HL-60 (cell line): Measurements from ENCODE around the gene NUFIP2.

Source experiments
- CTCF ChIP-seq: IDR thresholded peaks from one replicate; pipeline ENCODE4 v1.5.1; 2011; ENCODE audit warnings: low read length, control low read depth, inconsistent platforms; ENCODE audit not compliant: insufficient read depth
- POLR2AphosphoS5 ChIP-seq: IDR thresholded peaks from 2 replicates; pipeline ENCODE4 v1.6.1; 2012; ENCODE audit warnings: low read depth
- REST ChIP-seq: IDR thresholded peaks from 2 replicates; pipeline ENCODE4 v1.6.1; 2012; ENCODE audit warnings: low read depth; ENCODE audit not compliant: insufficient replicate concordance
- SPI1 ChIP-seq: IDR thresholded peaks from 2 replicates; pipeline ENCODE4 v1.6.1; 2012; ENCODE audit warnings: low read depth, mild to moderate bottlenecking, borderline replicate concordance

GRCh38 chr17:29292071-29292991 is 1.6 kb downstream of the NUFIP2 start:
- TF ChIP-seq CTCF (no peak), POLR2AphosphoS5 (no peak), SPI1 (no peak), REST (no peak)
